Muscle of leg (tissue), 11 donors: ENCODE results near the gene RGPD4. TPM values are rescaled to one million over a fixed set of nuclear protein-coding genes. Genes with fewer than 3 reads are reported as not detected.
"Not testable (repeated sequence)": the region's sequence is repeated elsewhere in the genome, so short reads cannot be mapped to it uniquely, and the experiment has no call there.

Source experiments
- DNase-seq: peaks from one replicate; pipeline ENCODE4 v3.0.0; 2013
- H3K27ac ChIP-seq: one replicate; pipeline ENCODE4 v1.5.1; 2013; ENCODE audit warnings: mild to moderate bottlenecking, low read length, control low read depth
- H3K27me3 ChIP-seq: one replicate; pipeline ENCODE4 v1.6.1; 2013; ENCODE audit warnings: low read length; ENCODE audit not compliant: control insufficient read depth, insufficient read depth
- H3K36me3 ChIP-seq: one replicate; pipeline ENCODE4 v1.6.1; 2013; ENCODE audit warnings: low read length; ENCODE audit not compliant: control insufficient read depth, insufficient read depth
- H3K4me1 ChIP-seq: one replicate; pipeline ENCODE4 v1.6.1; 2013; ENCODE audit warnings: low read length; ENCODE audit not compliant: control insufficient read depth, insufficient read depth
- H3K4me3 ChIP-seq: one replicate; pipeline ENCODE4 v1.5.1; 2013; ENCODE audit warnings: low read length, control low read depth
- H3K9me3 ChIP-seq: replicated peaks from 2 replicates; pipeline ENCODE4 v1.6.1; 2013; ENCODE audit warnings: low read depth, low read length; ENCODE audit not compliant: control insufficient read depth
- WGBS: methylation state at CpG from one replicate; pipeline ENCODE4 v1.1.5; 2013; ENCODE audit warnings: missing lambda C conversion rate; ENCODE audit not compliant: insufficient coverage; 5-methylcytosine and 5-hydroxymethylcytosine counted together
- polyA plus RNA-seq, 8 donors: library from polyadenylated mRNA; unstranded; fragments of 120-200 nt; gene quantifications; one replicate each; pipeline versions ENCODE4 v1.2.1 to v1.2.3, GENCODE V29; 2013; ENCODE audit warnings: inconsistent platforms in 1 of 8, low replicate concordance in 1 of 8; ENCODE audit not compliant: insufficient read length in 8 of 8, insufficient read depth in 1 of 8
- total RNA-seq: library from RNA; stranded (reverse); fragments of 120-200 nt; gene quantifications from one replicate; pipeline ENCODE4 v1.2.4, GENCODE V29; 2013

The RGPD4 gene
- total and polyA plus RNA-seq, 9 donors = 0.03 to 0.17 (median 0.09) TPM; not detected in 1

DNA sequence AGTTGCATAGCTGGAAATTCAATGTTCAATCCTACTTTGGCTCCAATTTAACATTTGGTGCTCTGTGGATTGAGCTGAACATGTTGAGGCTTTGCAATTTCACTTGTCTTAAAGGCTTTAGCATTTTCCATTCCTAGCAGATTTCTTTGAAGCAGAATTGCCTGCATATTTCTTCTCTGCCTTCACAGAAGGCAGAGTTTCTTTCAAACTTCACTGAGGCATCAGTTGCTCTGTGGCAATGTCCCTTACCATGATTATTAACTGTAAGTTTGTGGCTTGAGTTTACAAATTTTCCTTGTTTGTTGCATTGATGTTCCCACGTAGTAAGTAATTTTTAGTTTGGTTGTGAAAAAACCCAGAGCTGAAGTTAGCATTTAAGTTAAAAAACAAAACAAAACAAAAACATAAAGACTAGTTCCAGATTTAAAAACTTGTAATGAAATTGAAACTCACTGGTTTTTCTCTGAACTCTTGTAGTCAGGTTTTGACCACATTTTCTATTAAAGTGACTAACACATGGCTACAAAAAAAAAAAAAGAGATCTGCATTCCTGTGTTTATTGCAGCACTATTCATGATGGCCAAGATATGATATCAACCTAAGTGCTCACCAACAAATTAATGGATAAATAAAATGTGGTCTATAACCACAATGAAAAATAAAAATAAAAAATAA lies 90.1 kb downstream of the RGPD4 start:
- no CpG with 5 or more reads among the region's 1 CpG for WGBS
- H3K4me3 ChIP-seq, H3K27ac ChIP-seq, H3K27me3 ChIP-seq, H3K36me3 ChIP-seq, H3K4me1 ChIP-seq, H3K9me3 ChIP-seq, DNase-seq: not testable (repeated sequence)

DNA sequence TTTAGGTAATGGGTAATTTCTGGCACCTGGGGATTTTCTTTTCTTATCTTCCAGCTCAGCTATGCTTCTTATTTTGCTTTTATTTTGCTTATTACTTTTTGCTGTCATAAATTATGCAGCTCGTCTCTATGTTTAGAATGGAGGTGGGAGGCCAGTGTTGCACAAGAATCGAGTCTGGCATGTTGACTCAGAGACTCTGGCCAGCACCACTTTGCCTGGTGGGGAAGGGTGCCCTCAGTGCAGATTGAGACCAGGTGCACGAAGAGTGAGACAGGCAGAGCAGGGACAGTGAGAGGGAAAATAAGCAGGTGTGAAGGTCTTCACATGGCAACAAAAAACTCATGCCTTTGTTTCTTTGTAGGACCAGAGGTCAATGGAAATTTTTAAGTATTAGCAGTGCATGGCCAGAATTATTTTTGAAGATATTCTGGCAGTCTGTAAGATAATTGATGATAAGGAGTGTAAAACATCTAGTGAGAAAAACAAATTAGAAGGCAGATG lies 100.4 kb downstream of the RGPD4 start:
- WGBS = 82% methylated on average over 1 of the region's 3 CpGs
- peaks cover 4% of the 10 kb centered on the region for H3K4me1 ChIP-seq
- DNase-seq = no peak

GRCh38 chr2:107931412-107931811 lies 104.7 kb downstream of the RGPD4 start:
- Histone ChIP-seq H3K27me3 (no peaks in the 10 kb centered on the region), H3K36me3 (no peaks in the 10 kb centered on the region), H3K4me1 (peaks cover 4% of the 10 kb centered on the region), H3K27ac (peak overlapping the region; percentile 72), H3K9me3 (no peaks in the 10 kb centered on the region), H3K4me3 (no peak overlapping the region)
- DNase-seq = peak; percentile 86
- no CpG with 5 or more reads among the region's 3 CpGs for WGBS

More for the DNA sequence above, 100.4 kb downstream of the RGPD4 start:
- no peak overlapping the region for H3K27ac ChIP-seq
- no peaks in the 10 kb centered on the region for H3K9me3 ChIP-seq
- H3K4me3 ChIP-seq = no peak overlapping the region
- no peaks in the 10 kb centered on the region for H3K36me3 ChIP-seq
- no peaks in the 10 kb centered on the region for H3K27me3 ChIP-seq

GRCh38 chr2:107932488-107932887 lies 105.8 kb downstream of the RGPD4 start:
- no CpG with 5 or more reads among the region's 2 CpGs for WGBS
- H3K4me1 ChIP-seq = peaks cover 4% of the 10 kb centered on the region
- DNase-seq = peak; percentile 93

DNA sequence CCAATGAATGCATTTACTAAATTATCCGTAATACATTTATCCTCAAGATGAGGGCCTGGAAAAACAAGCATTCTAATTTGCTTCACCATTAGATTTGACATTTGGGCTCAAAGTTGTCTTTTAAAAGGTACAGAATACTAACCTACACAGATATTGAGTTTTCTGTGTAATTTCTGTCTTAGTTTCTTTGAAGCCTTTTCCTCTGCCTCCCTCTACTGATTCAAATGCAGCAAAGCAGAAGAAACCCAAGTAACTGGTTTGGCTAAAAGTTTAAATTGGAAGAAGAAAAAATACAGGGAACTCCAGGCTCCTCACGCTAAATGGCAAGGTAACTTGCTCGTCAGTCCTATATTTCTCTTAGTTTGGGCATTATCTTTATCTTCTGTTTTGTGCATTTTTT lies 106.3 kb downstream of the RGPD4 start:
- H3K4me3 ChIP-seq = no peak overlapping the region
- H3K27ac ChIP-seq = no peak overlapping the region
- H3K36me3 ChIP-seq = no peaks in the 10 kb centered on the region
- H3K9me3 ChIP-seq = no peaks in the 10 kb centered on the region
- WGBS = no CpG with 5 or more reads among the region's 3 CpGs
- DNase-seq = peak; percentile 77
- H3K27me3 ChIP-seq = no peaks in the 10 kb centered on the region
- peaks cover 4% of the 10 kb centered on the region for H3K4me1 ChIP-seq

More at GRCh38 chr2:107932488-107932887, 105.8 kb downstream of the RGPD4 start:
- Histone ChIP-seq H3K4me3 (no peak overlapping the region), H3K27ac (peak overlapping the region; percentile 72), H3K9me3 (no peaks in the 10 kb centered on the region), H3K36me3 (no peaks in the 10 kb centered on the region), H3K27me3 (no peaks in the 10 kb centered on the region)

- H3K27me3 ChIP-seq = no peaks in the 10 kb centered on the region
- no peak overlapping the region for H3K27ac ChIP-seq
- no peaks in the 10 kb centered on the region for H3K36me3 ChIP-seq
- H3K4me3 ChIP-seq = no peak overlapping the region
- no peaks in the 10 kb centered on the region for H3K9me3 ChIP-seq
- peak; percentile 7 for DNase-seq
- no CpG with 5 or more reads among the region's 5 CpGs for WGBS
- H3K4me1 ChIP-seq = no peaks in the 10 kb centered on the region
These were observed 110.0 kb downstream of the RGPD4 start for GRCh38 chr2:107936433-107937359.

Other genes with a start within 250 kb of the RGPD4 start
- 0.22 TPM for gene SLC5A7, start 159.6 kb downstream of the RGPD4 start, total RNA-seq
- gene SLC5A7, start 159.6 kb downstream of the RGPD4 start, polyA plus RNA-seq = under 1 TPM; 0.05 to 0.93 (median 0.40) TPM